GM21717 (cell line): Measurements from ENCODE around the gene B3GNT9.

Source experiments
- ATAC-seq: cut with Tn5 transposase; IDR thresholded peaks from one replicate; pipeline ENCODE4 v1.9.1; 2021; ENCODE audit warnings: mild to moderate bottlenecking, moderate library complexity; ENCODE audit not compliant: unreplicated experiment

The B3GNT9 gene

GRCh38 chr16:67169642-67170167 is 18.9 kb upstream of the B3GNT9 start:
- peak; percentile 17 for ATAC-seq

GRCh38 chr16:67169011-67169451 is 18.2 kb upstream of the B3GNT9 start:
- ATAC-seq = no peak

GRCh38 chr16:67167588-67167987 is 16.8 kb upstream of the B3GNT9 start:
- ATAC-seq = no peak

- ATAC-seq = no peak
Measured at GRCh38 chr16:67166598-67167168, 15.9 kb upstream of the B3GNT9 start.

- no peak for ATAC-seq
Measured at GRCh38 chr16:67166110-67166547, 15.3 kb upstream of the B3GNT9 start.

- no peak for ATAC-seq
Measured at GRCh38 chr16:67165121-67166078, 14.6 kb upstream of the B3GNT9 start.

- ATAC-seq = no peak
Measured at GRCh38 chr16:67164599-67165061, 13.8 kb upstream of the B3GNT9 start, which contains the start of gene HSF4. HSF4 (plus strand) TSS chr16:67164745; CDS start chr16:67164812, 67 bp downstream.

GRCh38 chr16:67163999-67164558 is 13.3 kb upstream of the B3GNT9 start:
- ATAC-seq = no peak

GRCh38 chr16:67163164-67163998 is 12.6 kb upstream of the B3GNT9 start:
- no peak for ATAC-seq

GRCh38 chr16:67162506-67163163 is 11.8 kb upstream of the B3GNT9 start:
- no peak for ATAC-seq

GRCh38 chr16:67161595-67162058 is 10.8 kb upstream of the B3GNT9 start:
- no peak for ATAC-seq

GRCh38 chr16:67158637-67159600 is 8.1 kb upstream of the B3GNT9 start:
- ATAC-seq = peak; percentile 42

GRCh38 chr16:67157892-67158635 is 7.3 kb upstream of the B3GNT9 start:
- no peak for ATAC-seq

GRCh38 chr16:67157106-67157748 is 6.4 kb upstream of the B3GNT9 start:
- no peak for ATAC-seq

- ATAC-seq = no peak
Measured at GRCh38 chr16:67156143-67156844, 5.5 kb upstream of the B3GNT9 start.

- ATAC-seq = no peak
Measured at GRCh38 chr16:67155295-67156142, 4.7 kb upstream of the B3GNT9 start.
